HG03342 (cell line): Measurements from ENCODE around the gene RAB6B.

Experiments used
- ATAC-seq: cut with Tn5 transposase; IDR thresholded peaks from one replicate; pipeline ENCODE4 v1.9.1; 2021; ENCODE audit warnings: mild to moderate bottlenecking, moderate library complexity; ENCODE audit not compliant: unreplicated experiment

RAB6B gene

GRCh38 chr3:133838296-133838789 lies 57.3 kb downstream of the RAB6B start:
- no peak for ATAC-seq

- no peak for ATAC-seq
These were observed 58.0 kb downstream of the RAB6B start for GRCh38 chr3:133837487-133838295.

- no peak for ATAC-seq
These were observed 59.1 kb downstream of the RAB6B start for GRCh38 chr3:133836497-133837158.

GRCh38 chr3:133835961-133836360 lies 59.7 kb downstream of the RAB6B start:
- no peak for ATAC-seq

GRCh38 chr3:133835418-133835743 lies 60.3 kb downstream of the RAB6B start:
- ATAC-seq: no peak

GRCh38 chr3:133834621-133835417 lies 60.9 kb downstream of the RAB6B start:
- no peak for ATAC-seq

GRCh38 chr3:133833880-133834620 lies 61.6 kb downstream of the RAB6B start:
- ATAC-seq: no peak

GRCh38 chr3:133833267-133833666 lies 62.4 kb downstream of the RAB6B start:
- no peak for ATAC-seq

GRCh38 chr3:133832802-133833144 lies 62.9 kb downstream of the RAB6B start:
- ATAC-seq: no peak

- ATAC-seq: no peak
These were observed 63.5 kb downstream of the RAB6B start for GRCh38 chr3:133831966-133832801.

- no peak for ATAC-seq
These were observed 65.6 kb downstream of the RAB6B start for GRCh38 chr3:133830071-133830470.

GRCh38 chr3:133829310-133829707 lies 66.4 kb downstream of the RAB6B start:
- no peak for ATAC-seq

- no peak for ATAC-seq
These were observed 66.9 kb downstream of the RAB6B start for GRCh38 chr3:133828576-133829309.

- ATAC-seq: no peak
These were observed 68.0 kb downstream of the RAB6B start for GRCh38 chr3:133827684-133828083.

- ATAC-seq: no peak
These were observed 68.5 kb downstream of the RAB6B start for GRCh38 chr3:133827136-133827535.

- ATAC-seq: no peak
These were observed 69.5 kb downstream of the RAB6B start for GRCh38 chr3:133825969-133826727.

GRCh38 chr3:133824961-133825485 lies 70.7 kb downstream of the RAB6B start:
- no peak for ATAC-seq
